Ishikawa (cell line): ENCODE results near the gene FAM171A2.

Experiments
- CEBPB ChIP-seq: IDR thresholded peaks from 2 replicates; pipeline ENCODE4 v1.6.1; 2012
- CREB1 ChIP-seq: IDR thresholded peaks from 2 replicates; pipeline ENCODE4 v1.6.1; 2012; ENCODE audit warnings: low read depth
- EGR1 ChIP-seq: IDR thresholded peaks from 2 replicates; pipeline ENCODE4 v1.6.1; 2012
- EP300 ChIP-seq: IDR thresholded peaks from 2 replicates; pipeline ENCODE4 v1.6.1; 2012; ENCODE audit warnings: borderline replicate concordance
- FOXM1 ChIP-seq: IDR thresholded peaks from 2 replicates; pipeline ENCODE4 v1.6.1; 2012; ENCODE audit warnings: low read depth, borderline replicate concordance
- NFIC ChIP-seq: IDR thresholded peaks from 2 replicates; pipeline ENCODE4 v1.6.1; 2012
- TCF12 ChIP-seq: IDR thresholded peaks from 2 replicates; pipeline ENCODE4 v1.6.1; 2012; ENCODE audit warnings: low read depth
- TEAD4 ChIP-seq: IDR thresholded peaks from 2 replicates; pipeline ENCODE4 v1.6.1; 2012
- YY1 ChIP-seq: IDR thresholded peaks from 2 replicates; pipeline ENCODE4 v1.6.1; 2012; ENCODE audit warnings: low read depth
- TF ChIP-seq, protein P1 (sequence below): IDR thresholded peaks from 2 replicates; pipeline ENCODE4 v1.6.1; 2012; ENCODE audit warnings: low read depth, mild to moderate bottlenecking
- TF ChIP-seq, protein P2 (sequence below): IDR thresholded peaks from 2 replicates; pipeline ENCODE4 v1.6.1; 2012

DNA sequence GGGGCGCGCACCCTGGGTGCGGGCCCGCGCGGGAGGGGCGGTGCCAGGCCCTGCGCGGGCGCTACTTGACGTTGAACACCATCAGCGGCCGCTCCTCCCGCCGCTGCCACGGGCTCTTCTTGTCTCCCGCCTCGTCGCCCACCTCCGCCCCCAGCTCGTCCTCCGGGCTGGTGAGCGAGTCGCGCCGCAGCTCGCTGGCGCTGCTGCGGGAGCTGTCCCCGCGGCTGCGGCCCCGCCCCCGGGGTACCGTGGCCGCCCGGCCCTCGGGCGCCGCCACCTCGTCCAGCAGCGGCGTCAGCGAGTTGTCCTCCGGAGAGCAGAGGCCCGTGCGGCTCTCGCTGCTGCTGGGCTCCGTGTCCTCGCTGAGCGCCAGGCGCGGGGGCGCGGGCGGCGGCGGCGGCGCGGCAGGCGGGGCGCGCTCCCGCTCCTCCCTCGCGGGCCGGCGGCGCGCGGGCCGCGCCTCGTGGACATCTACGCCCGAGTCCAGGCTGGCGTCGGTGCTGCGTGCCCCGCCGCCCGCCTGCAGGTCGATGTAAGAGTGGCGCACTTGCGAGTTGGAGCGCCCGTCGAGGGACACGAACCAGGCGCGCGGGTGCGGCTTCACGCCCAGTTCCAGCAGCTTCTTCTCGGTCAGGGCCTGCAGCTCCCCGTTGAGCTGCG lies 9.9 kb downstream of the FAM171A2 start:
- TF ChIP-seq CEBPB, result no peak
- TF ChIP-seq EP300, result no peak
- no peak for TF ChIP-seq FOXM1
- TF ChIP-seq CREB1, result no peak
- TF ChIP-seq, protein P1, sequence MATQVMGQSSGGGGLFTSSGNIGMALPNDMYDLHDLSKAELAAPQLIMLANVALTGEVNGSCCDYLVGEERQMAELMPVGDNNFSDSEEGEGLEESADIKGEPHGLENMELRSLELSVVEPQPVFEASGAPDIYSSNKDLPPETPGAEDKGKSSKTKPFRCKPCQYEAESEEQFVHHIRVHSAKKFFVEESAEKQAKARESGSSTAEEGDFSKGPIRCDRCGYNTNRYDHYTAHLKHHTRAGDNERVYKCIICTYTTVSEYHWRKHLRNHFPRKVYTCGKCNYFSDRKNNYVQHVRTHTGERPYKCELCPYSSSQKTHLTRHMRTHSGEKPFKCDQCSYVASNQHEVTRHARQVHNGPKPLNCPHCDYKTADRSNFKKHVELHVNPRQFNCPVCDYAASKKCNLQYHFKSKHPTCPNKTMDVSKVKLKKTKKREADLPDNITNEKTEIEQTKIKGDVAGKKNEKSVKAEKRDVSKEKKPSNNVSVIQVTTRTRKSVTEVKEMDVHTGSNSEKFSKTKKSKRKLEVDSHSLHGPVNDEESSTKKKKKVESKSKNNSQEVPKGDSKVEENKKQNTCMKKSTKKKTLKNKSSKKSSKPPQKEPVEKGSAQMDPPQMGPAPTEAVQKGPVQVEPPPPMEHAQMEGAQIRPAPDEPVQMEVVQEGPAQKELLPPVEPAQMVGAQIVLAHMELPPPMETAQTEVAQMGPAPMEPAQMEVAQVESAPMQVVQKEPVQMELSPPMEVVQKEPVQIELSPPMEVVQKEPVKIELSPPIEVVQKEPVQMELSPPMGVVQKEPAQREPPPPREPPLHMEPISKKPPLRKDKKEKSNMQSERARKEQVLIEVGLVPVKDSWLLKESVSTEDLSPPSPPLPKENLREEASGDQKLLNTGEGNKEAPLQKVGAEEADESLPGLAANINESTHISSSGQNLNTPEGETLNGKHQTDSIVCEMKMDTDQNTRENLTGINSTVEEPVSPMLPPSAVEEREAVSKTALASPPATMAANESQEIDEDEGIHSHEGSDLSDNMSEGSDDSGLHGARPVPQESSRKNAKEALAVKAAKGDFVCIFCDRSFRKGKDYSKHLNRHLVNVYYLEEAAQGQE, result no peak
- no peak for TF ChIP-seq YY1
- TF ChIP-seq TEAD4, result no peak
- no peak for TF ChIP-seq NFIC
- TF ChIP-seq, protein P2, sequence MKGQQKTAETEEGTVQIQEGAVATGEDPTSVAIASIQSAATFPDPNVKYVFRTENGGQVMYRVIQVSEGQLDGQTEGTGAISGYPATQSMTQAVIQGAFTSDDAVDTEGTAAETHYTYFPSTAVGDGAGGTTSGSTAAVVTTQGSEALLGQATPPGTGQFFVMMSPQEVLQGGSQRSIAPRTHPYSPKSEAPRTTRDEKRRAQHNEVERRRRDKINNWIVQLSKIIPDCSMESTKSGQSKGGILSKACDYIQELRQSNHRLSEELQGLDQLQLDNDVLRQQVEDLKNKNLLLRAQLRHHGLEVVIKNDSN, result no peak
- TF ChIP-seq TCF12, result no peak
- TF ChIP-seq EGR1, result no peak
